Mesothelial cell of epicardium (in vitro differentiated cells): ENCODE measurements around the gene HDAC4. TPM values are rescaled to one million over a fixed set of nuclear protein-coding genes. Genes with fewer than 3 reads are reported as not detected.

Source experiments
- DNase-seq, 2 experiments: peaks; one replicate each; pipeline ENCODE4 v3.0.0; 2021; ENCODE audit warnings: low spot score in 2 of 2; ENCODE audit not compliant: unreplicated experiment in 2 of 2
- H3K27ac Mint-ChIP-seq: 2 replicates; pipeline ENCODE4 v1.8.0; 2021; ENCODE audit warnings: mixed read lengths
- H3K27me3 Mint-ChIP-seq: 2 replicates; pipeline ENCODE4 v1.8.0; 2021; ENCODE audit warnings: low read depth, mixed read lengths
- H3K36me3 Mint-ChIP-seq: 2 replicates; pipeline ENCODE4 v1.8.0; 2021; ENCODE audit warnings: mixed read lengths
- H3K4me1 Mint-ChIP-seq: 2 replicates; pipeline ENCODE4 v1.8.0; 2021; ENCODE audit warnings: mixed read lengths
- H3K4me3 Mint-ChIP-seq: 2 replicates; pipeline ENCODE4 v1.8.0; 2021; ENCODE audit warnings: mild to moderate bottlenecking, moderate library complexity, mixed read lengths
- H3K9me3 Mint-ChIP-seq: 2 replicates; pipeline ENCODE4 v1.8.0; 2021; ENCODE audit warnings: mixed read lengths
- total RNA-seq: library from RNA; stranded (reverse); gene quantifications from 3 replicates; pipeline ENCODE4 v1.2.1, GENCODE V29; 2021
- TF ChIP-seq, protein P1 (sequence below): fragments of 200-600 bp; sonication (generic); IDR thresholded peaks from one replicate; pipeline ENCODE4 v1.5.0; 2021; ENCODE audit warnings: antibody characterized with exemption; ENCODE audit not compliant: unreplicated experiment

Gene HDAC4
- total RNA-seq, 1 donor from 2014 or later = 59.2 TPM

DNA sequence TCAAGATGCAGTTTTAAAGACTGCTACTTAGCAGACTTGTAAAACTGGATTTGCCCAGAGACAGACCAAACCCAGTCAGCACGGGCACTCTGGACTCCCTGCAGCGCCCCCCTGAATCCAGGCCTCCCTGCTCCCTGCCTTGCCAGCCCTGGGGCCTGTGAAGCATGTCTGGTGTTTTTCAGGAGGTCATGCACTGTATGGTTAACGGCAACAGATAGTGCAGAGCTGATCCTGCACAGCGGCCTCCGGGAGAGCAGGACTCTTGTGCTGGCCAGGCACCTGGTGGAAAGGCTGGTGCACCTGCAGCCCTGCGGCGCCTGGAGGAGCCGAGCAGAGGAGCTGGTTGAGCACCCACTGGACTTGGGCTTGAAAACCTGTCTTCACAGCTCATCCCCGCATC is 30.4 kb downstream of the HDAC4 start:
- no peaks in the 10 kb centered on the region for H3K27me3 Mint-ChIP-seq
- H3K9me3 Mint-ChIP-seq = no peaks in the 10 kb centered on the region
- peaks cover 1% of the 10 kb centered on the region for H3K36me3 Mint-ChIP-seq
- no peak overlapping the region for H3K27ac Mint-ChIP-seq
- peaks cover 14% of the 10 kb centered on the region for H3K4me1 Mint-ChIP-seq
- no peak for DNase-seq
- TF ChIP-seq, protein P1, sequence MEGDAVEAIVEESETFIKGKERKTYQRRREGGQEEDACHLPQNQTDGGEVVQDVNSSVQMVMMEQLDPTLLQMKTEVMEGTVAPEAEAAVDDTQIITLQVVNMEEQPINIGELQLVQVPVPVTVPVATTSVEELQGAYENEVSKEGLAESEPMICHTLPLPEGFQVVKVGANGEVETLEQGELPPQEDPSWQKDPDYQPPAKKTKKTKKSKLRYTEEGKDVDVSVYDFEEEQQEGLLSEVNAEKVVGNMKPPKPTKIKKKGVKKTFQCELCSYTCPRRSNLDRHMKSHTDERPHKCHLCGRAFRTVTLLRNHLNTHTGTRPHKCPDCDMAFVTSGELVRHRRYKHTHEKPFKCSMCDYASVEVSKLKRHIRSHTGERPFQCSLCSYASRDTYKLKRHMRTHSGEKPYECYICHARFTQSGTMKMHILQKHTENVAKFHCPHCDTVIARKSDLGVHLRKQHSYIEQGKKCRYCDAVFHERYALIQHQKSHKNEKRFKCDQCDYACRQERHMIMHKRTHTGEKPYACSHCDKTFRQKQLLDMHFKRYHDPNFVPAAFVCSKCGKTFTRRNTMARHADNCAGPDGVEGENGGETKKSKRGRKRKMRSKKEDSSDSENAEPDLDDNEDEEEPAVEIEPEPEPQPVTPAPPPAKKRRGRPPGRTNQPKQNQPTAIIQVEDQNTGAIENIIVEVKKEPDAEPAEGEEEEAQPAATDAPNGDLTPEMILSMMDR = no peak
- H3K4me3 Mint-ChIP-seq = no peak overlapping the region

DNA sequence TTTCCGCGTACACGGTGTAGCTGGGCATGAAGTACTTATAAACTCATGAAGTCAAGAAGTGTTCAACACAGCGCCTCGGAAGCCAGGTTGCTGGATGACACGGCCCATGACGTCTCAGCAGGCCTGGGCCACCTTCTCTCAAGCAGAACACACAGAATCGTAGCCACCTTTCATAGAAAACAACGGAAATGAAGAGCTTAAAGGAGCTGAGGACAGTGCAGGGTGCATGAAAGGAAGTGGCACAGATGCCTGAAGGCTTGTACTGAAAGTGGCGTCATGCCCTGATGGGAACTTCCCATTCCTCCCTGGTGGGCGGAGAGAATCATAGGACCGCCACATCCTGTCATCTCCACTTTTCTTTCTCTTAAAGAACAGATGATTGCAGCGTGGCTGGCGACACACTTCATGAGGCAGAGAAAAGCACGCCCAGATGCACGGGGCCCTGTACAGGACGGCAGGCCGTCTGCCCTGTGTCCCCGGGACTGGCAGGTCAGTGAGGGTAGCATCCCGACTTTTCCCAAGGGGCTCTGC is 31.1 kb downstream of the HDAC4 start:
- H3K4me3 Mint-ChIP-seq = no peak overlapping the region
- peaks cover 16% of the 10 kb centered on the region for H3K4me1 Mint-ChIP-seq
- H3K27ac Mint-ChIP-seq = peak overlapping the region; percentile 82
- no peaks in the 10 kb centered on the region for H3K9me3 Mint-ChIP-seq
- TF ChIP-seq, protein P1 = no peak
- no peaks in the 10 kb centered on the region for H3K27me3 Mint-ChIP-seq
- no peak for DNase-seq
- peaks cover 1% of the 10 kb centered on the region for H3K36me3 Mint-ChIP-seq

DNA sequence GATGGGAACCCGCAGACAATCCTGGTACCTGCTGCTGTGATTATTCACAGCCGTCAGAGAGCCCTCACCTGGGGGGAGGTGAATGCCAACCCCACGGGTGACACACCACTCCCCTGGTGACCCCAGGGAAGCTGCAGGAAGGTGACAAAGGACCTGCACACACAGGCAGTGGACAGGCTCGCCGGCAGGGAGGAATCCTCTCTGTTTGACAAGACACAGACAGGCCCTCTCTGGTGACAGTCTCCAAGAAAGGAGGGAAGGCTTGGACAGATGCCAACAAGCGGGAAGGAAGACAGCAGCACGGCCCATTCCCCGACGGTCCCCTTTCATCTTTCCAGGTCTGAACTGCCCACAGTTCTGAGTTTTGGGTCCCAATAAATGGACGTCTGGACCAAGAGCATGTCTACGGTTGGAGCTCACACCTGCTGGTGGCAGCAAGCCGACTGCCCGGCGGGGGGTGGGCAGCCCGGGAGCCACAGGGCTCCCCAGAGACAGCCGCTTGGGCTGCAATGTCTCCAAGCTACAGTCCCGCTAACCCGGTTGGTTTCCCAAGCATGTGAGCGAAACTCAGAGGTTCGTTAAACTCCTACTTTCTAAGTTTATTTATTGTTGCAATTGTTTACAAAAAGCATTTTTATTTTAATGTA is 31.8 kb downstream of the HDAC4 start:
- no peak overlapping the region for H3K27ac Mint-ChIP-seq
- H3K27me3 Mint-ChIP-seq = no peaks in the 10 kb centered on the region
- peaks cover 22% of the 10 kb centered on the region for H3K4me1 Mint-ChIP-seq
- DNase-seq = peak in 1 of 2 experiments; percentile 55
- H3K36me3 Mint-ChIP-seq = peaks cover 1% of the 10 kb centered on the region
- TF ChIP-seq, protein P1 = no peak
- H3K9me3 Mint-ChIP-seq = no peaks in the 10 kb centered on the region
- no peak overlapping the region for H3K4me3 Mint-ChIP-seq

DNA sequence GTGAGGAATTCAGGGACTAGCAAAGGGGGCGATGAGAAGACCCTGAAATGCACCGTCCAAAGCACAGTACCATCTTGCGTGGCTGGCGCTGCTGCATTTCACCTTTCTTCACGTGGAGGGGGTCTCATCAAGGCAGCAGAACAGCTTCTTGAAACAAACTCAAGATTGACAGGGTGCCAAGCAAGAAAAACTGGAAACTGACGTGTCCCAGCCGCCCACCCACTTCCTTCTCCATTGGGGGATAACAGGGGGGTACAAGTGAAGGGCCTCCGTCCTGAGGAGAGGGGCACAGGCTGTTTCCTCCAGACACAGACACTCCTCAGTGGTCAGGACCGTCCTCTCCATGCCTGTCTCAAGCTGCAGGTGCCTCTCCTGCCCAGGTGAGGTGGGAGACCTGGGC is 32.5 kb downstream of the HDAC4 start:
- H3K36me3 Mint-ChIP-seq = peaks cover 1% of the 10 kb centered on the region
- no peak overlapping the region for H3K27ac Mint-ChIP-seq
- TF ChIP-seq, protein P1 = no peak
- no peaks in the 10 kb centered on the region for H3K27me3 Mint-ChIP-seq
- H3K4me1 Mint-ChIP-seq = peaks cover 23% of the 10 kb centered on the region
- H3K4me3 Mint-ChIP-seq = no peak overlapping the region
- H3K9me3 Mint-ChIP-seq = no peaks in the 10 kb centered on the region
- DNase-seq = no peak

DNA sequence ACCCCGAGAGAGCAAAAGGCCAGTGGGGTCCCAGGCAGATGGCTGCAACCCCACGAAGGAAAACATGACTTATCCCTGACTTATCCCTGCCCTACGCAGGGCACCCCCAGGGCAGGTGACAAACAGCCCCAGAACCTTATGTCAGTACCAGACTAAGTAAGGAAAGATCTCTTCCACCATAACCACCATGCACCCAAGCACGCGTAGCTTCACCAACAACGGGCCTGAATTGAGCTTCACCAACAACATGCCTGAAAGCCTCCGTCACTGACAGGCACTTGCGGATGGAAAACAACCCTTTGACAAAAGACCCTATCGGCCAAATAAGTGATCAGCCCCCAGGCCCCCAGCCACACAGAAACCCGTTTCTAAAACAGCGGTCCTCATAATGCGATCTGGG is 34.1 kb downstream of the HDAC4 start:
- peak overlapping the region; percentile 4 for H3K27ac Mint-ChIP-seq
- no peaks in the 10 kb centered on the region for H3K9me3 Mint-ChIP-seq
- TF ChIP-seq, protein P1 = no peak
- H3K4me3 Mint-ChIP-seq = no peak overlapping the region
- peaks cover 1% of the 10 kb centered on the region for H3K36me3 Mint-ChIP-seq
- DNase-seq = no peak
- peaks cover 23% of the 10 kb centered on the region for H3K4me1 Mint-ChIP-seq
- H3K27me3 Mint-ChIP-seq = no peaks in the 10 kb centered on the region
